HK-2 (cell line): ENCODE measurements around the gene SYNRG.
"Not testable (repeated sequence)": the region's sequence is repeated elsewhere in the genome, so short reads cannot be mapped to it uniquely, and the experiment has no call there.

Experiments used
- DNase-seq: peaks from one replicate; pipeline ENCODE4 v3.0.0-alpha.2; 2018; ENCODE audit not compliant: unreplicated experiment

The SYNRG gene

DNA sequence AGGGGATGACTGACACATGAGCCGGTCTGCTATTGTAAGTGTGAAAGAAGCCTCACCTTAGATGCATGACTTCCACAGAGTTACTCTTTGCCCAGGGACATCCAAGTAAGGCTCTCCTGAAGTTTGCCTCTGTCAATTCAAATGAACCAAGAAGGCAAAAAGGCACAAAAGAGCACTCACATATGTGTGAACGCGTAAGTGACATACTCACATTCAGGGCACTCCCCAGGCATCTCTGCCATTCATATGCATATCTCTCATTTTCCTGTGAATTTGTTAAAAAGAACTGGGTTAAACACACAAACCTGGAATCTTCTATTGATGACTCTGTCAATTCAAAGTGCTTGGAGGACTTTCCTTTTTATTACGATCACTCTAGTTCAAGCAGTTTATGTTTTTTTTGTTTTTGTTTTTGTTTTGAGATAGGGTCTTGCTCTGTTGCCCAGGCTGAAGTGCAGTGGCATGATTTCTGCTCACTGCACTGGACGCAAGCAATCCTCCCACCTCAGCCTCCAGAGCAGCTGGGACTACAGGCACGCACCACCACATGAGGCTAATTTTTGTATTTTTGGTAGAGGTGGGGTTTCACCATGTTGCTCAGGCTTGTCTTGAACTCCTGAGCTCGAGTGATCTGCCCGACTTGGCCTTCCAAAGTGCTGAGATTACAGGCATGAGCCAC lies 70.1 kb downstream of the SYNRG start:
- DNase-seq, result no peak

GRCh38 chr17:37535906-37536305 lies 73.3 kb downstream of the SYNRG start:
- DNase-seq, result no peak

- DNase-seq, result no peak
These were observed 76.5 kb downstream of the SYNRG start for GRCh38 chr17:37532756-37533155.

DNA sequence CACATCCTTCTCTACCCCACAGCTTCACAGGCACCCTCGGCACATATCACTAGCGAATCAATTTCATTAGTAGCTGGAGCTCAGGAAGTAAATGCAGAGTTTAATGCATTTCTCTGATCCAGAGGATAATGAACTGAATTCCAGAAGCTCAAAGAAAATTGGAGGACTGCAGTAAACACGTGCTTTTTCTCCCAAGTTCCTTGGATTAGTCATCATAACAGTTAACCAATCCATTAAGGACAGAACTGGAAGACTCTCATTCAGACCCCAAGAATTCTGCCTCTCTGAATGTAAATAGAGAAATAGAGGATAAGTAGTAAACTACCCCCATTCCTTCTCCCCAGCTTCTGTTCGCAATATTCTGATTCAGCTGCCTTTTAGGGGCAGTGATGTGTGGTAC lies 78.8 kb downstream of the SYNRG start:
- DNase-seq, result no peak

- DNase-seq, result no peak
These were observed 81.9 kb downstream of the SYNRG start for GRCh38 chr17:37527249-37527851.

GRCh38 chr17:37523715-37524219 lies 85.5 kb downstream of the SYNRG start:
- DNase-seq, result no peak

DNA sequence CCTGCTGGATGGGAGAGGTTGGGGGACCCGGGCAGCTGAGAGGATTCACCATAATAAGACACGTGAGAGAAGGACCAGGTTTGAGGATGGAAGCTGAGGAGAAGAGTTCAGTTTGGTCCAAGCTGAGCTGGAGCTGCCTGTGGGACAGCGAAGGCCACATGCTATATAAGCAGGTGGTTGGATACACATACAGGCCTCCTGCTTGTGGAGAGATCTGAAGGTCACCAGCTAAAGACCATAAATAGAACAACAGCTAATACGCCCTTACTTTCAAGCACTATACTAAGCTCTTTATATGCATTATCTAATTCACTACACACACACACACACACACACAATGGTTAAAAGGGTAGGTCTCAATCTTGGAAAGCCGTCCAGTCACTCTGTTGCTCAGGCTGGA lies 87.4 kb downstream of the SYNRG start:
- no peak for DNase-seq

GRCh38 chr17:37520174-37520573 lies 89.0 kb downstream of the SYNRG start:
- DNase-seq, result no peak

- DNase-seq, result no peak
These were observed 89.8 kb downstream of the SYNRG start for GRCh38 chr17:37519251-37519985.

- no peak for DNase-seq
These were observed 90.4 kb downstream of the SYNRG start for GRCh38 chr17:37518826-37519225.

- no peak for DNase-seq
These were observed 91.3 kb downstream of the SYNRG start for GRCh38 chr17:37517881-37518280.

GRCh38 chr17:37516127-37516571 lies 93.1 kb downstream of the SYNRG start:
- no peak for DNase-seq

DNA sequence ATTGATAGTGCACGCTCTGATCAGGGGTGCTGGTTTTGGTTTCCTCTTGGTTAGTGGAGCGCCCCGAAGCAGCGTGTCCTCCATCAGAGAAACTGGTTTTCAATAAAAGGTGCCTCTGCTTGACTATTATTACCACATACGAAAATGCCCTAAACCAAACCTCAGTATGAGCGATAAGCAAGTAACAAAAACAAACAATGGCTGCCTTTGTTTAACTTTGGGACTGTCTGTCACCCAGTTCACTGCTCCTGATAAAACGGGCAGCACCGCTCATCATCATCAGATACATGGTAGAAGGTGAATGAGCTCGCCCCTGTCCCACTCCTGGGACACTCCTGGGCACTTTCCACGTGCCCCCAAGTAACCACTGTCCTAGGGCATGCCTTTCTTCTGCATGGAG lies 95.5 kb downstream of the SYNRG start:
- no peak for DNase-seq

DNA sequence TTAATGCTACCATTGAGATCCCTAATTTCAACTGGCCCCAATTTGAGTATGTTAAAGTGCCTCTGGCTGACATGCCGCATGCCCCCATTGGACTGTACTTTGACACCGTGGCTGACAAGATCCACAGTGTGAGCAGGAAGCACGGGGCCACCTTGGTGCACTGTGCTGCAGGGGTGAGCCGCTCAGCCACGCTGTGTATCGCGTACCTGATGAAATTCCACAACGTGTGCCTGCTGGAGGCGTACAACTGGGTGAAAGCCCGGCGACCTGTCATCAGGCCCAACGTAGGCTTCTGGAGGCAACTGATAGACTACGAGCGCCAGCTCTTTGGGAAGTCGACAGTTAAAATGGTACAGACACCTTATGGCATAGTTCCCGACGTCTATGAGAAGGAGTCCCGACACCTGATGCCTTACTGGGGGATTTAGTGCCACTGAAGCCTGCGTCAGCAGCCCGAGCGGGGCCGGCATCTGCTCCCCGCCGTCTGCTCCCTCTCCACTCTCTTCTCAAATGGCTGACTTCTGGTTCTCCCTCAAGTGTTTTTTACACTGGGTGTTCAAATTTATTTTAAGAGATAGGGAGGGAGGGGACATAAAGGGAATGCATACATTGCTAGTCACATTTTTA lies 96.7 kb downstream of the SYNRG start:
- no peak for DNase-seq

DNA sequence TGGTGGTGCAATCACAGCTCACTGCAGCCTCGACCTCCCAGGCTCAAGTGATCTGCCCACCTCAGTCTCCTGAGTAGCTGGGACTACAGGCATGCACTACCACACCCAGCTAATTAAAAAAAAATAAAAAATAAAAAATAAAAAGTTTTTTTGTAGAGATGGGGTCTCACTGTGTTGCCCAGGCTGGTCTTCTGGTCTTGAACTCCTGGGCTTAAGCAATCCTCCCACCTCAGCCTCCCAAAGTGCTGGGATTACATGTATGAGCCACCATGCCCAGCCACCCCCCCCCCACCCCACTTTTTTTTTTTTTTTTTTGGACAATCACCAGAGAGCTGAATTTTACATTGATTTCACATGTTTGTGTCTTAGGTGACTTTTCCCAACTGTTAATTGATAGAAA lies 97.6 kb downstream of the SYNRG start:
- DNase-seq, result not testable (repeated sequence)

DNA sequence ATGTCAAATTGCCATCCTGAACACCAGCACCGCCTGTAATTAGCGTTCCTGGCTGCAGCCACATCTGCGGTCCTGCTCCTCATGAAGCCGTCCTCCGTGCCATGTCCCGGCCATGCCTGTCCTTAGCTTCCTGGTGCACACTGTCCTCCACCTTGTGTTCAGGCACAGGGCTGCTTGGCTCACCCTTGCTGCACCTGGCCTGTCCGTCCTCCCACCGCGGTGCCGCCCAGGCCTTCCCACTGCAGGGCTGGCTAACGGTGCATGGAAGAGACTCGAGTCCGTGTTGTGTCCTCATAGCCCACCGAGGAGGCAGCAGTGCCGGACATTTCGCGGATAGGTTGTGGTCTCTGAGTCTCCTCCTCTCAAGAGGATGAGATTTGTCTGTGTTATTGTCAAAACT lies 99.2 kb downstream of the SYNRG start:
- no peak for DNase-seq

DNA sequence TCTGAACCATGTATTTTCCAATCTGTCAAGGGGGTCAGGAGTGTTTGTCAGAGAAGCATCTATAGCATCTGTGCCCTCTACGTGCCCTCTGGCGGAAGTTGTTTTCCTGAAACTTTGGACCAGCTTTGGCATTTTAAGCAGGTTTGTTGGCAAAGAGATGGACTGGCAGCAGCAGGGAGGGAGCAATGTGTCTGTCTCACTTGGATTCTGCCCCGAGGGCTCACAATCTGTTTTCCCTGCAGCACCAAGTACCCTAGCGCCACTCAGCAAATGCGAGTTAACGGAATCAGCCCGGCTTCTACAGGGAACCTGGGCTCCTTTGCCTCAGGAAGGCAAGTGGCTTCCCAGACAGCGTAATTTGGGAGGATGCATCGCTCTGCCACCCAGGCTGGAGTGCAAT lies 102.1 kb downstream of the SYNRG start:
- DNase-seq, result no peak

GRCh38 chr17:37506678-37507077 lies 102.5 kb downstream of the SYNRG start:
- DNase-seq, result no peak

DNA sequence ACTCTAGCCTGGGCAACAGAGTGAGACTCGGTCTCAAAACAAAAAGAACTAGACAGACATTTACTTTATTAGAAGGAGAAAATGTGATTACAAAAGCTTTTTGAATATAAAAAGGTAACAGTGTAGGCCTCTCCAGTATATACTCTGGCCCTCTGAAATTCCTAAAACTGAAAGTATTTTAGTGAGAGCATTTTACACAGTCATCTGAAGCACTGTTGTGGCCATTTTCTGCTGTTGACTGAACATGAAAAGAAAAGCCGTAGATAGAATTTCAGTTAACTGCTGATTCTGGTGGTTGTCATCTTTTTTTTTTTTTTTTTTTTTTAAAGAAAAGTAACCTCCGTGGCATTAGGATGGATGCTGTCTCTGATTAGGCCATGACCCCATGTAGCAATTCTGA lies 103.9 kb downstream of the SYNRG start:
- no peak for DNase-seq

- DNase-seq, result no peak
These were observed 106.1 kb downstream of the SYNRG start for GRCh38 chr17:37503148-37503547.

DNA sequence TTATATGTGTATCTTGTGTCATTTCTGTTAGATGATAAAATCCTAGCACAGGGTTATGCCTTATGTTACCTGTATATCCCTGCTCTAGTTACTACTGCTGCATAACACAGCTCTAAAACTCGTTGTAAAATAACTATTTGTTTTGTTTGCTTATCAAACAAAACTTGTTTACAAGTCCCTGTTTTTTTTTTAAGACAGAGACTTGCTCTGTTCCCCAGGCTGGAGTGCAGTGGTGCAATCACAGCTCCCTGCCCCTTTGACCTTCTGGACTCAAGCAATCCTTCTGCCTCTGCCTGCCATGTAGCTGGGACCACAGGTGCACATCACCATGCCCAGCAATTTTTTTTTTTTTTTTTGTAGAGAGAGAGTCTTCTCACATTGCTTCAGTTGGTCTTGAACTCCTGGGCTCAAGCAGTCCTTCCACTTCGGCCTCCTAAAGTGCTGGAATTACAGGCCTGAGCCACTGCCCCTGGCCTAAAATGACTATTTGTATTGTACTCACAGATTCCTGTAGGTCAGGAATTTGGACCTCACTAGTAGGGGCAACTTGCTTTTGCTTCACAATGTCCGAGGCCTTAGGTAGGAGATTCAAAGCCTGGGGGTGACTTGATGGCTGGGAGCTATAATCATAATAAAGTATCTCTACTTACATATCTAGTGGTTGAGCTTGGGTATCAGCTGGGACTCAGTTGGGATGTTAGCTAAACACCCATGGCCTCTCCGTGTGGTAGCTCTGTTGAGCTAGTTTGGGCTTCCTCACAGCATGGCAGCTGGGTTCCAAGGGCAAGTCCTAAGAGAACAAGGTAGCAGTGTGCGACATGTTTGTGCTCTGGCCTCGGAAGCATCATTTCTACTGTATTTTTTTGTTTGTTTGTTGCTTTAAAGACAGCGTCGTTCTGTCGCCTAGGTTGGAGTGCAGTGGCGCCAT lies 106.9 kb downstream of the SYNRG start:
- DNase-seq, result no peak
